Dermis blood vessel endothelial cell (primary cell): ENCODE results near the gene YOD1. TPM values are rescaled to one million over a fixed set of nuclear protein-coding genes. Genes with fewer than 3 reads are reported as not detected.
"Not testable (repeated sequence)": the region's sequence is repeated elsewhere in the genome, so short reads cannot be mapped to it uniquely, and the experiment has no call there.

ENCODE experiments used
- DNase-seq: peaks from one replicate; pipeline ENCODE4 v3.0.0; 2010
- total RNA-seq: library from RNA; depleted of rRNA; stranded (reverse); fragments of >200 nt; gene quantifications from 2 replicates; pipeline ENCODE4 v1.2.3, GENCODE V29; 2014

Gene YOD1
- total RNA-seq, 1 donor from 2014 or later, result 8.5 TPM

GRCh38 chr1:207048041-207048440 is 3.0 kb downstream of the YOD1 start:
- no peak for DNase-seq

- no peak for DNase-seq
Measured at GRCh38 chr1:207047505-207047904, 3.5 kb downstream of the YOD1 start.

DNA sequence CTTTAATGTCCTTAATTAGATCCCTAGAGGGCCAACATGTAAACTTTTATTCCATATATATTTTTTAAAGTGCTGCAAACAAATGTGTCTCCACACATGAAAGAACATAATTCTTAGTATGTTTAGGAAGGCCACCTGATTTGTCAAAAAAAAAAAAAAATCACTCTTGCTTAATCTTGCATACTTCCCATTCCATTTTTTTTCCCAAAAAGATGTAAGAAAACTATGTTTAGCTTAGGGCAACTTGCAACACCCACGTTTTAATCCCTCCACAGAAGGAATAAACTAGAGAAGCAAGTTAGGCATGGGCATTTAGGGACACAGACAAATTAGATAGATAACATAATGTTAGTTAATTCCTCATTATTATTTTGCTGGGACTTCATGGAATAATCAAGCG is 5.6 kb downstream of the YOD1 start:
- DNase-seq, result no peak

DNA sequence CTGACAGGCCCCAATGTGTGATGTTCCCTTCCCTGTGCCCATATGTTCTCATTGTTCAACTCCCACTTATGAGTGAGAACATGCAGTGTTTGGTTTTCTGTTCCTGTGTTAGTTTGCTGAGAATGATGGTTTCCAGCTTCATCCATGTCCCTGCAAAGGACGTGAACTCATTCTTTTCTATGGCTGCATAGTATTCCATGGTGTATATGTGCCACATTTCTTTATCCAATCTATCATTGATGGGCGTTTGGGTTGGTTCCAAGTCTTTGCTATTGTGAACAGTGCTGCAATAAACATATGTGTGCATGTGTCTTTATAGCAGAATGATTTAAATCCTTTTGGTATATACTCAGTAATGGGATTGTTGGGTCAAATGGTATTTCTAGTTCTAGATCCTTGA is 9.6 kb downstream of the YOD1 start:
- DNase-seq, result not testable (repeated sequence)

DNA sequence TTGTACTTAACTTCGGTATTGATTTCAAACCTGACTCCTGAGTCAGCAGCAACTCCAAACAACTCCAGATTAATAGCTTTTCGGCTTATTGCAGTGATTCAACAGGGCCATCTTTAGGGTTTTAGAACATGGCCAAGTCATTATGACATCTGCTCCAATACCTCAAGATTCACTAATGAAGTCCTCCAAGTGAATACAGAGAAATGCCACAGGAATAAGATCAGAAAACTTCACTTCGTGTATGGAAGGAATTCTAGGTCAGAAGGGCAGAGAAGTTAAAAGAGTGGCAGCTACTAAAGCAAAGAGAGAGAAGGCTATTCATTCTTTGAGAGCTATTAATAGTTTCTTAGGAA is 10.9 kb downstream of the YOD1 start:
- DNase-seq, result no peak

DNA sequence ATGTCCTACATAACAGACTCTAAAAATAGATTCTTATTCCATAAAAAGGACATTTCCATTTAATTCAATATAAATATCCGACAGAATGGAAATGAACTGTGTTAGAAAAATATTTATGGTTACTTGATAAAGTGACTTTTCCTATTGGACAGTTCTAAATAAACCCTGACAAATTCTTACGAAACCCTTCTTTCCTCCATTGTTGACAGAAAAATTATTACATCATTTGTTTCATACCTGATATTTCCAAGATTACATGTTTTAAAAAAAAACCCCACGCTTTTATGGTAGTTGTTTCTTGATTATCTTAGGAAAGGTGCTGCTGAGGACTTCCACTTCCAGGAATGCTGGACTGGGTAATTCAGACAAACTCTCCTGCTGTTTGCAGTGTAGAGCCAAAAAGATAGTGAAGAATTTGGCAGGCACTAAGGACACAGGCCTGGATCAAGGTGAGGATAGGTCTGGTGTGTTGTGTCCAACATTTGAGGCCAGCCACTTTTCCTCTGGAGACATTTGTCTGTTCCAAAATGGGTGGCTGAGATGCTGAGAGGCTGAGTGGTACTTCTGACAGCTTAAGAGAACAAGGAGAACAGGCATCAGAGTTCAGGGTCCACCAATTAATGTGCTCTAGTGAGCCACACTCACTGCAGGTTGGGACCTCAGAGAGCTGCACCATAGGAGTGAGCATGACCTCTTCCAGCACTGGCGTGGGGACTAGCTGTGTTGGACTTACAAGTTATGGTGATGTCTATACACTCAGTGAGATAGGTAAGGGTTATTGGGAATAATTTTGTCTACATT is 11.4 kb downstream of the YOD1 start:
- DNase-seq, result no peak

- no peak for DNase-seq
Measured at GRCh38 chr1:207036865-207037264, 14.1 kb downstream of the YOD1 start.

- no peak for DNase-seq
Measured at GRCh38 chr1:207035877-207036551, 15.0 kb downstream of the YOD1 start.

DNA sequence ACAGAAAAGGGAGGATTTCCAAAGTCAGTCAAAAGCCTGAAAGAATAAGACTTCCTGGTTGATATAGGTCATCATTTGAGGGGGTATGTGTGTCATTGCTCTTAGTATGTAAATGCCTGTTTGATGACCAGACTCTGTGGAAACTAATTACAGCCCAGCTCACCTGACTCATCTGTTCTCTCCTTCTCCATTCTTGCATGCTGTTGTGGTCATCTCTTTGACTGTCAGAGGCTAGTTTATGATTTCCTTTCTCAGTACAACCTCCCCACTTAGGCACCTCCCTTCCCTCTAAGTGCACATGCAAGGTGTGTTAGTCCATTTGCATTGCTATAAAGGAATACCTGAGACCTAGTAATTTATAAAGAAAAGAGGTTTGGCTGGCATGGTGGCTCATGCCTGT is 16.0 kb downstream of the YOD1 start:
- no peak for DNase-seq

DNA sequence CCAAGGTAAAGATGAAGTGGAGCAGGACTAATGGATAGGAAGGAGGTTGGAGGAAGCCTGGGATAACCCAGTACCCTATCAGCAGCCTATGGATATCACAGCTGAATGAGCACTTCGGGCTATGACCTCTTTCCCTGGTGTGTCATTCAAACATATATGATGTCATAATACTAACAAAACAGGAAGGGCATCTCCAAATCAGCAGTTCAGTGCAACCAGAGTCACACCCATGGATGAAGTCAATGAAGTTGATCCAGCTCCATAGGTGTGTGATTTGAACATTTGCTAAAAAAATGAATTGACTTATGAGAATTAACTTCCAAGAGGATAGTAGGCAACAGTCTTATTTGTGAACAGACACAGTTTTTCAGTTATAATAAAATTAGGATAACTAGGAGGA is 16.8 kb downstream of the YOD1 start:
- no peak for DNase-seq

- DNase-seq, result no peak
Measured at GRCh38 chr1:207033302-207033701, 17.7 kb downstream of the YOD1 start.

DNA sequence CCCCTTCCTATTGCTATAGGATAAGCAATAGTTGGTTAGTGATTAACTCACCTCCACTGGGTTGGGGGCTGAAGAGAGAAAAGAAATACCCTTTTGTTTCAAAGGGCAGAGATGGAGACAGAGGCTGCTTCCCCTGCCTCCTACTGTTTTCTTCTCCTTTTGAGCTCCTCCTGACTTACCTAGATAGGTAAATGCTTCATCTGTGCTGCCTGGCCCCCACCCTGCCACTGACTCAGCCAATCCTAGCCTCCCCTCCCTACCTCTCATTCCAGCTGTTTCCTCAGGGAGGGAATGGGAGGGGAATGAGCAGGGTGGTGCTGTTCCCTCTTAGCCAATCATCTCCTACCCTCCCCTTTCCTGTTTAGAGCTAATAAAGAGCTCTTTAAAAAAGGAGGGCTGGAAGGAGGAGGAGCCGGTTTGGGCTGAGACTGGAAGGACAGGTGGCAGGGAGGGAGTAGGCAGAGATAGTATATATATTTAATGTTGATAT is 18.4 kb downstream of the YOD1 start, which contains the start of gene C1orf116:
TSS of gene C1orf116 (minus strand) at position 229 of the 490 bp plus-strand sequence. CDS start 5,158 bp downstream, outside the sequence.
- DNase-seq, result no peak

DNA sequence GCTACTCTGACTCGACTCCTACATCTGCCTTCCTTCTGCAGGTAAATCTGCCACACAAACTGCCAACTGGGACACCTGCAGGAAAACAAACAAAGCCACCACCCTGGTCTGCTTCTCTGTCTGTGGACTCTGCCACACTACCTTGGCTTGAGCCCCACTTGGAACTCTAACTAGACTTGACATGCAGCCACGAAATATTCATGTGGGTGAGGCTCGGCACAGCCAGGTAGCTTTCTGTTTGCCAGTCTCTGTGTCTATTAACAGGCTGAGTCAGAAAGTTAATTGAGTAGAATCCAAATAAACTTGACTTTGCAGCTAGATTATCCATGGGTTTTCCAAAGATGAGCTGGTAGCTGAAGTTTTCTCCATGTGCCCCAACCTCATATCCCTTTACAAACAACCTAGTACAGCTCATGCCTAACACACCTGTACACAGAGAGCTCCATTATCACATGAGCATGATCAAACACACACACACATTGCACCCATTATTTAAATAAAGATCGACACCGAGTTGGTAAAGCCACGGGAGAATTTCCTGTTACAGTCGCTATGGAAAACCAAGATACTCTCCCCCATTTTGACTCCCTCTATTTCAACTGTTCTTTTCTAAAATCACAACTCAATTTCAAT is 19.3 kb downstream of the YOD1 start:
- no peak for DNase-seq

DNA sequence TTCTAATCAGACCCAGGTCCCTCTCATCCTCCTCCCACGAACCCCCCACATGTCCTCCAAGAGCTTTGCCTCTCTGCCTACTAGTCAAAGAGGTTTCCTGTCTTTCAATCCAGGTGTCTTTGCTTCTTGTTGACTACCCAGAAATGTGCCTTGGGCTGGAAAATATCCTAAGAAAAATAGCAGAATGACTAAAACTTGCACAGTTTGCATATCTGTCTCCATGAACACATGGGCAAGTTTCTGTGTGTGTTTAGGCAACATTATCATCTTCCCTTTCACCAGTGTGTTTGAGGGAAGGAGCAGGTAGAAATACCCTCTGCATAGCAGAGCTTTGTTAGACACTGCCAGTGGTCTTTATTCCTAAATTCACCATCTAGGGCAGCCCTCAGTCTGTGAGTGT is 20.0 kb downstream of the YOD1 start:
- no peak for DNase-seq

- DNase-seq, result no peak
Measured at GRCh38 chr1:207030522-207031009, 20.4 kb downstream of the YOD1 start.

- DNase-seq, result no peak
Measured at GRCh38 chr1:207029701-207030521, 21.1 kb downstream of the YOD1 start.

GRCh38 chr1:207028884-207029650 is 21.9 kb downstream of the YOD1 start:
- no peak for DNase-seq

GRCh38 chr1:207027921-207028320 is 23.1 kb downstream of the YOD1 start:
- DNase-seq, result no peak

DNA sequence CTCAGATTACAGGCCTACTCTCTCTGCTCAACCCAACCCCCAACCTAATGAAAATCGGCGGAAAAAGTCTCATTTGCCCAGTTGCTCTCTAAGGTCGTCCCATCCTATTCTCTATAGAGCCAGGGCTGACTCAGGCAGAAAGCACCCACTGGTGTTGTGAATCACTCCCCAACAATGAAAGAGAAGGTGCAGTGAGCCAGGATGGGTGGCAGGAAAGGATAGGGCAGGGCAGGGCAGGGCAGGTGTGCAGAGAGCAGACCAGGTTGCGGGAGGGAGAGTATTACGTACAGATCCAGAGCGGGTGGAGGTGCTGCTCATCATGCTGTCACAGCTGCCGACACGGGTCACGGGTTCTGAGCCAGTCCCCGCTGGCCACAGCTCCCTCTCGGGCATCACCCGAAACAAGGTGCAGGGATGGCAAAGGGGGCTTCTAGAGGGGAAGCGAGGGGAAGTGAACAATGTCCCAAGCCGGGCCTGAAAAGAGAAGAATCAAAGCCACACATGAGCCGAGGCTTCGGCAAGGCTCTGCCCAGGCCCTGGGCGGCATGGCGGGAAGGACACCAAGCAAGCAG is 23.7 kb downstream of the YOD1 start:
- DNase-seq, result no peak

- no peak for DNase-seq
Measured at GRCh38 chr1:207026104-207026534, 24.9 kb downstream of the YOD1 start.

DNA sequence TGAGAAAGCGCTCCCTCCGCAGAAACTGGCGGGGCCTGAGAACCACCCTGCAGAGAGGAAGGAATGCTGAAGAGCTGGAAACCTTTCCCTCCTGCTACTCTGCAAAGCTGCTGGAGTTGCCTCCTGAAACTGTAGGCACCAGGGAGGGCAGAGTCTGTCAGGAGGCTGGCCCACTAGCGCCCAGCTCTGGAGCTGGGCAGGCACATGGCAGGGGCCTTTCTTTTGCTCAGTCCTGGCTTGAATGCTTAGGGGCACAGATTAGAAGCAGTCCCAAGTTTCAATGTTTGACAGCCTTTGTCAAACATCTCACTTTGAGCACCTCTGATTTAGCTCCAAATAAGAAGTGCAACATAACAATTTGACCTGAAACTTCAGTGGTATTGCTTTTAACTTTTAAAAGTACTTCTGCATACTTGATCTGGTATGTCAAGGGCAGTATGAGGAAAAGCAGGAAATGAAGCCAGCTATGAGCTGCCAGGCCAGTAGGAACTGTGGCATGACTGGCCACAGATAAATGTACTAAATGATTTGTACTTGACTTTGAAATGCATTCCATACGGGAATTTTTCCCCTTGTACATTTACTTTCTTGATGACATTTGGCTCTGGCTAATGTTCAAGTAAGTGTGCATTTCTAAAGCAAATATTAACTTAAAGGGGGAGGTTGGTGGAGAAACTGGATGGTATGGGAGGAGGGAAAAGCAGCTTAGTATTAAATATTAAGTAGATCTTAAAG is 25.7 kb downstream of the YOD1 start:
- no peak for DNase-seq
